ENCODE data around the gene RTL10. TPM values are rescaled to one million over a fixed set of nuclear protein-coding genes. Genes with fewer than 3 reads are reported as not detected.

RTL10 gene
- total and polyA plus RNA-seq, 10 of the 15 experiments (the other 5 are each of a cell fraction or from before 2014, with no cell fraction given): 5.3 to 18.1 (median 10.3) TPM

DNA sequence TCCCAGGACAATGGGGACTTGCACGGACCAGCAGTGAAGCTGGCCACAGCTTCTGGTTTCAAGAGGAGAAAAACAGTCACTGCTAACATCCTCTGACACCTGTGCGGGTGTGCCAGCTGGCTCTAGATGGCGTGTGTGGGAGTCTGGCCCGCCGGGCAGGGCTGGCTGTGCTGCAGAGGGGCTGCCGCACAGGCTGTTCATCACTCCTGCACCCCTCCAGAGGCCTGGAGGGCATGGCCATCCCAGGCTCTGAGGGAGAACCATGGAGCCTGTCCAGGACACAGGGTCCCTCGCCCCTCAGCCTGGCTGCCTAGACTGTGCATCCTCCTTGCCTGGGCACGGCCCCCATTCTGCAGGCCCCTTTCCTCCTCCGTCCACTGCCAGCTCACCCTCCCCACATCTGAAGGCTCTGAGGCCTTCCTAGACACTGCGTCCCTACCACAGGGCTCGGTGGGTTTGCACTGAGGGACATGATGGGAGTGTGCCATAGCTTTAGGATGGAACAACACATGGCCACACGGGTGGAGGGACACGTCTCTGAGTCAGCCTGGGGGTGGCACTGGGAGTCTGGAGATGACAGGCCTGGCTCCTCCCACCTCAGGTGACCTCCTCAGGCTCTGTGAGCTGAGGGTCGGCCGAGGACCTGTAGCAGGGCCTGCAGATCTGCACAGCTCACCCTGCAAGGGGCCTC lies 42.1 kb upstream of the RTL10 start:
- no peak overlapping the region for H3K4me2 ChIP-seq (ENCODE audit: control insufficient read depth, insufficient read depth)
- H4K20me1 ChIP-seq (ENCODE audit: control insufficient read depth, insufficient read depth): no peaks in the 10 kb centered on the region
- TF ChIP-seq HDGF (IDR thresholded peaks at IDR 0.05) (no peak), TCF12 (IDR thresholded peaks at IDR 0.05; ENCODE audit: low read depth, low read length) (no peak), ZNF274 (IDR thresholded peaks at IDR 0.05; ENCODE audit: insufficient read depth, insufficient read length) (no peak), JUND (IDR thresholded peaks at IDR 0.05; ENCODE audit: low read depth, low read length) (no peak), SUZ12 (IDR thresholded peaks at IDR 0.05; ENCODE audit: unreplicated experiment) (no peak), NR2C1 (IDR thresholded peaks at IDR 0.05) (no peak)
- TF ChIP-seq, protein P1, sequence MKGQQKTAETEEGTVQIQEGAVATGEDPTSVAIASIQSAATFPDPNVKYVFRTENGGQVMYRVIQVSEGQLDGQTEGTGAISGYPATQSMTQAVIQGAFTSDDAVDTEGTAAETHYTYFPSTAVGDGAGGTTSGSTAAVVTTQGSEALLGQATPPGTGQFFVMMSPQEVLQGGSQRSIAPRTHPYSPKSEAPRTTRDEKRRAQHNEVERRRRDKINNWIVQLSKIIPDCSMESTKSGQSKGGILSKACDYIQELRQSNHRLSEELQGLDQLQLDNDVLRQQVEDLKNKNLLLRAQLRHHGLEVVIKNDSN (IDR thresholded peaks at IDR 0.05; ENCODE audit: borderline replicate concordance, extremely low read length, insufficient read depth, low read depth, low read length): peak; percentile 10
- TF ChIP-seq, protein P2, sequence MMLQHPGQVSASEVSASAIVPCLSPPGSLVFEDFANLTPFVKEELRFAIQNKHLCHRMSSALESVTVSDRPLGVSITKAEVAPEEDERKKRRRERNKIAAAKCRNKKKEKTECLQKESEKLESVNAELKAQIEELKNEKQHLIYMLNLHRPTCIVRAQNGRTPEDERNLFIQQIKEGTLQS (IDR thresholded peaks at IDR 0.05; ENCODE audit: borderline replicate concordance, extremely low read depth, low read depth, low read length): no peak
- DNase-seq (ENCODE audit: low read depth, low spot score): no peak
- H2AFZ ChIP-seq (ENCODE audit: control insufficient read depth, low read depth, low read length): no peak overlapping the region
- FAIRE-seq: no peak
- RAD21 ChIA-PET (ENCODE audit: unreplicated experiment): interaction anchor here (0.8 kb wide), 2 partner anchors 124 to 166 kb away, joined by 3 read pairs; no protein-coding TSS in a partner anchor
- WGBS (ENCODE audit: insufficient coverage, insufficient replicate concordance, low lambda C conversion rate, missing lambda C conversion rate): 63% methylated on average over 14 of the region's 15 CpGs
- no peak overlapping the region for H3K27ac ChIP-seq (ENCODE audit: control insufficient read depth, insufficient read depth)
- CTCF ChIA-PET: no interaction called here
- no peaks in the 10 kb centered on the region for H3K9me3 ChIP-seq (replicated peaks; ENCODE audit: control insufficient read depth, insufficient read depth, low read length)
- SMC1A ChIA-PET (ENCODE audit: uncharacterized antibody, unreplicated experiment): interaction anchor here (0.8 kb wide), 1 partner anchor 41 kb away, joined by 3 read pairs; no protein-coding TSS in a partner anchor
- no peak overlapping the region for H3K9ac ChIP-seq (ENCODE audit: control insufficient read depth, insufficient read depth, low read length)
- H3K4me3 ChIP-seq: no peak overlapping the region
- intact Hi-C loops (cut with micrococcal nuclease; ENCODE audit: unreplicated experiment): no loop called here
- no peaks in the 10 kb centered on the region for H3K27me3 ChIP-seq (replicated peaks in 1 of 2; ENCODE audit: control insufficient read depth in 2 of 2, insufficient read depth in 2 of 2, low read length in 1 of 2)
- in situ Hi-C loops (cut with MboI): no loop called here
- H3K4me1 ChIP-seq (ENCODE audit: control insufficient read depth, insufficient read depth, low read length): peaks cover 8% of the 10 kb centered on the region
- ATAC-seq: no peak; the same call in 2 of the 3 replicates
- H3K79me2 ChIP-seq (ENCODE audit: control insufficient read depth, insufficient read depth, low read length): no peaks in the 10 kb centered on the region
- no peaks in the 10 kb centered on the region; a peak in 1 of 4 replicates for H3K36me3 ChIP-seq (ENCODE audit: control insufficient read depth in 2 of 2, insufficient read depth in 2 of 2, low read length in 1 of 2)
- no TSS peak for BruUV-seq (replicated peaks)
- POLR2A ChIA-PET: no interaction called here
